HFF-Myc (cell line): ENCODE data around the gene ROCK2.

ENCODE experiments used
- DNase-seq: peaks from one replicate; pipeline ENCODE4 v3.0.0-alpha.2; 2011; ENCODE audit warnings: low read depth; ENCODE audit errors: extremely low read depth
- H3K4me3 ChIP-seq: replicated peaks from 2 replicates; pipeline ENCODE4 v1.5.1; 2011; ENCODE audit warnings: low read depth, mild to moderate bottlenecking, control low read depth, low read length
- TF ChIP-seq, protein P1 (sequence below): IDR thresholded peaks from 2 replicates; pipeline ENCODE4 v1.5.1; 2012; ENCODE audit warnings: mild to moderate bottlenecking, low read depth, low read length, control low read depth; ENCODE audit errors: missing control alignments

Gene ROCK2

DNA sequence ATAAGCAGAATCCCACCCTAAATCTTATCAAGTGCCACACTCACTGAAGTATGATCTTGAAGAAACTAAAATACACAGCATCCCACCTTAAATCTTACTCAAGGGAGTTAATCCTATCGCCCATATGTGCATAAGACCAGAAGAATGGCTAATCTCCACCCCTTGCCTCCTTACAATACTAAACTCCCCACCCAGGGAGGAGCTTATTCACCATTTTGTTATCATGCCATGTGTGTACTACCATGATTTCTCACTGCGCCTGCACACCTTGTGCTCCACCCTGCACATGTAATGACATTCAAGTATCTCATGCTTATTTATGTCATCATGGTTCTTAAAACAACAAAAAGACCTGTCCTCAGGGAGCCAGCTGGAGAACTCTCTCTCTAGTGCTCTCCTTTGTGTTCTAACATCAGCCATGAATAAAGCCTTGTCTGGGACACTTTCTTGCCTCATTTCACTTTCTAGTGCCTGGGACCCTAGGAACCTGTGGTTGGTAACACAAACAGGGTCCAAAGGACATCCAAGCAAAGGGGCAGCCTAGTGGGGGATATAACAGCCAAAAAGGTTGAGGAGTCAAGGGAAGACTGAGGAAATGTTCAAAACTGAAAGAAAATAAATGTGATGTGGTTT is 101.8 kb downstream of the ROCK2 start:
- TF ChIP-seq, protein P1, sequence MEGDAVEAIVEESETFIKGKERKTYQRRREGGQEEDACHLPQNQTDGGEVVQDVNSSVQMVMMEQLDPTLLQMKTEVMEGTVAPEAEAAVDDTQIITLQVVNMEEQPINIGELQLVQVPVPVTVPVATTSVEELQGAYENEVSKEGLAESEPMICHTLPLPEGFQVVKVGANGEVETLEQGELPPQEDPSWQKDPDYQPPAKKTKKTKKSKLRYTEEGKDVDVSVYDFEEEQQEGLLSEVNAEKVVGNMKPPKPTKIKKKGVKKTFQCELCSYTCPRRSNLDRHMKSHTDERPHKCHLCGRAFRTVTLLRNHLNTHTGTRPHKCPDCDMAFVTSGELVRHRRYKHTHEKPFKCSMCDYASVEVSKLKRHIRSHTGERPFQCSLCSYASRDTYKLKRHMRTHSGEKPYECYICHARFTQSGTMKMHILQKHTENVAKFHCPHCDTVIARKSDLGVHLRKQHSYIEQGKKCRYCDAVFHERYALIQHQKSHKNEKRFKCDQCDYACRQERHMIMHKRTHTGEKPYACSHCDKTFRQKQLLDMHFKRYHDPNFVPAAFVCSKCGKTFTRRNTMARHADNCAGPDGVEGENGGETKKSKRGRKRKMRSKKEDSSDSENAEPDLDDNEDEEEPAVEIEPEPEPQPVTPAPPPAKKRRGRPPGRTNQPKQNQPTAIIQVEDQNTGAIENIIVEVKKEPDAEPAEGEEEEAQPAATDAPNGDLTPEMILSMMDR: no peak
- no peak overlapping the region for H3K4me3 ChIP-seq
- no peak for DNase-seq

GRCh38 chr2:11241412-11242203 is 102.8 kb downstream of the ROCK2 start:
- TF ChIP-seq, protein P1: no peak
- H3K4me3 ChIP-seq: no peak overlapping the region

DNA sequence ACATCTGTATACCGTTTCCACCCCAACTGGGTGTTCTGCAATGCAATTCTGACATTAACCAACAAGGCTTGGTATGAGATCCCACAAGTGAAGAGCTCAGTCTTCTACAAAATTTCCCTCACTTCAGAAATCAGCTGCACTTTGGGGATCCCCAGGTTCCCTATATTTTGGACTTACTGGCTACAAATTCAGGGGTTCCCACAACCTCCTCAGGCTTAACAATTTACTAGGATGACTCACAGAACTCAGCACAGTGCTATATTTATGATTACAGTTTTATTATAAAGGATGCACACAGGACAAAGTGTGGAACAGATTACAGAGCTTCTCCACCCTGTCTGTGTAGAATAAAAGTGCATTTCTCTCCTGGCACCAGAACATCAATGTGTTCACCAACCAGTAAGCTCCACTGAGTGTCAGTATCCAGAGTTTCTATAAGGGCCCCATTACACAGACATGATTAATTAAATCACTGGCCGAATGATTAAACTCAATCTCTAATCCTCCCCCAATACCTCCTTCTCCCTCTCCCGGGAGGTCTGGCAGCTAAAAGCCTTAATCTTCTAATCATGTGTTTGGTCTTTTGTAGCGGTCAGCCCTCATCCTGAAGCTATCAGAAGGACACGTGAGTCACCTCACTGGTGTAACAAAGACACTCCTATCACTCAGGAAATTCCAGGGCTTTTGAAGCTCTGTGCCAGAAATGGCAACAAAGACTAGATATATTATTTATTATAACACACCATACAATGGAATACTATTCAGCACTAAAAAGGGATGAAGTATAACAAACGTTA is 104.6 kb downstream of the ROCK2 start:
- TF ChIP-seq, protein P1: no peak
- no peak for DNase-seq
- no peak overlapping the region for H3K4me3 ChIP-seq

More at GRCh38 chr2:11241412-11242203, 102.8 kb downstream of the ROCK2 start:
- no peak for DNase-seq

GRCh38 chr2:11239147-11239546 is 105.3 kb downstream of the ROCK2 start:
- no peak overlapping the region for H3K4me3 ChIP-seq
- no peak for DNase-seq
- TF ChIP-seq, protein P1: no peak

GRCh38 chr2:11237122-11237521 is 107.3 kb downstream of the ROCK2 start:
- no peak for DNase-seq
- TF ChIP-seq, protein P1: no peak
- no peak overlapping the region for H3K4me3 ChIP-seq

DNA sequence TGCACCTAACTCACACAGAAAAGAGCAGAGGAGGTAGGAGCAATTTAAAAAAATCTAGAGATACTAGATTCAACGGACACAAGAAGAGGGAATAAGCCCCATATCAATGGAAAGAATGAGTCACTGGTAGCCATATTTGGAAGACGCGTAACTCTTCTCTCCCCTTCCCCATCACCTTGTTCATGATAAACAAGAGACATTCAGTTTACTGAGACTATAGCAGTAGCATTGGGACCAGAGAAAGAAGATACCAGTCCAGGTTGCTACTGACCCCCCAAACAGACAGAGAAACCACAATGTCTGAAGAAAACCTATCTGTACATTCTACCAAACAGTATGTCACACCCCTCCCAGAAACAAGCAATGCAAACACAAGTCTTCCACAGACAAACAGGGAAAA is 108.1 kb downstream of the ROCK2 start:
- no peak overlapping the region for H3K4me3 ChIP-seq
- DNase-seq: no peak
- TF ChIP-seq, protein P1: no peak
